ENCODE data around the gene ZNF805.

GRCh38 chr19:57276430-57276829, 36.0 kb downstream of the ZNF805 start:
- TF ChIP-seq, protein P1, sequence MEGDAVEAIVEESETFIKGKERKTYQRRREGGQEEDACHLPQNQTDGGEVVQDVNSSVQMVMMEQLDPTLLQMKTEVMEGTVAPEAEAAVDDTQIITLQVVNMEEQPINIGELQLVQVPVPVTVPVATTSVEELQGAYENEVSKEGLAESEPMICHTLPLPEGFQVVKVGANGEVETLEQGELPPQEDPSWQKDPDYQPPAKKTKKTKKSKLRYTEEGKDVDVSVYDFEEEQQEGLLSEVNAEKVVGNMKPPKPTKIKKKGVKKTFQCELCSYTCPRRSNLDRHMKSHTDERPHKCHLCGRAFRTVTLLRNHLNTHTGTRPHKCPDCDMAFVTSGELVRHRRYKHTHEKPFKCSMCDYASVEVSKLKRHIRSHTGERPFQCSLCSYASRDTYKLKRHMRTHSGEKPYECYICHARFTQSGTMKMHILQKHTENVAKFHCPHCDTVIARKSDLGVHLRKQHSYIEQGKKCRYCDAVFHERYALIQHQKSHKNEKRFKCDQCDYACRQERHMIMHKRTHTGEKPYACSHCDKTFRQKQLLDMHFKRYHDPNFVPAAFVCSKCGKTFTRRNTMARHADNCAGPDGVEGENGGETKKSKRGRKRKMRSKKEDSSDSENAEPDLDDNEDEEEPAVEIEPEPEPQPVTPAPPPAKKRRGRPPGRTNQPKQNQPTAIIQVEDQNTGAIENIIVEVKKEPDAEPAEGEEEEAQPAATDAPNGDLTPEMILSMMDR (IDR thresholded peaks at IDR 0.05; ENCODE audit: low read length): no peak
- TF ChIP-seq EZH2 (IDR thresholded peaks at IDR 0.05; ENCODE audit: borderline replicate concordance, low read length): no peak

Measured in OCI-LY1 (cell line).